IMR-90 (cell line): ENCODE results near the gene ACTRT2. TPM values are rescaled to one million over a fixed set of nuclear protein-coding genes. Genes with fewer than 3 reads are reported as not detected.

ENCODE experiments used
- ATAC-seq: fragments of 200-7000 bp; cut with Tn5 transposase; 2 replicates; pipeline ENCODE4 v1.9.1; 2020; ENCODE audit warnings: low read depth, mild to moderate bottlenecking, moderate library complexity
- BruUV-seq: library from RNA; stranded (reverse); fragments of 400-500 nt; replicated peaks from 2 replicates; lab custom pipeline; 2021; lab: Mats Ljungman, UMichigan
- CTCF ChIA-PET: fragments of 300-600 bp; formaldehyde crosslinking; extraction: SDS; loops from one replicate; lab custom pipeline; 2021; ENCODE audit warnings: antibody characterized with exemption; lab: Yijun Ruan, JAX
- POLR2A ChIA-PET: fragments of 300-600 bp; sonication (Branson Sonifier 250); formaldehyde crosslinking; loops from one replicate; lab custom pipeline; 2022; ENCODE audit warnings: antibody characterized with exemption; ENCODE audit not compliant: unreplicated experiment; lab: Charles Lee
- DNase-seq: peaks from one replicate; pipeline ENCODE4 v3.0.0; 2013
- H2AFZ ChIP-seq: replicated peaks from 2 replicates; pipeline ENCODE3; 2013; ENCODE audit warnings: low read length, mild to moderate bottlenecking; ENCODE audit not compliant: poor library complexity
- H2AK5ac ChIP-seq: 2 replicates; pipeline ENCODE4 v1.6.1; 2013; ENCODE audit warnings: low read depth, low read length, inconsistent platforms
- H2AK9ac ChIP-seq: replicated peaks from 2 replicates; pipeline ENCODE3; 2013; ENCODE audit warnings: mild to moderate bottlenecking, low read depth, low read length, moderate library complexity; ENCODE audit not compliant: poor library complexity
- H2BK120ac ChIP-seq: 2 replicates; pipeline ENCODE4 v1.6.1; 2013; ENCODE audit warnings: low read depth, low read length, inconsistent platforms
- H2BK15ac ChIP-seq: 3 replicates; pipeline ENCODE4 v1.6.1; 2013; ENCODE audit warnings: low read depth, low read length, inconsistent platforms
- H2BK20ac ChIP-seq: 2 replicates; pipeline ENCODE4 v1.6.1; 2013; ENCODE audit warnings: low read depth, mild to moderate bottlenecking, inconsistent platforms, low read length, moderate library complexity
- H2BK5ac ChIP-seq: 2 replicates; pipeline ENCODE4 v1.6.1; 2013; ENCODE audit warnings: mild to moderate bottlenecking, low read depth, low read length, inconsistent platforms; ENCODE audit not compliant: poor library complexity, severe bottlenecking
- H3K14ac ChIP-seq: replicated peaks from 2 replicates; pipeline ENCODE4 v1.6.1; 2013; ENCODE audit warnings: low read depth, low read length, inconsistent platforms
- H3K18ac ChIP-seq: 2 replicates; pipeline ENCODE4 v1.6.1; 2013; ENCODE audit warnings: low read depth, low read length, control low read depth
- H3K23ac ChIP-seq: 2 replicates; pipeline ENCODE4 v1.6.1; 2013; ENCODE audit warnings: low read depth, low read length, inconsistent platforms
- H3K27ac ChIP-seq: 2 replicates; pipeline ENCODE4 v1.5.1; 2013; ENCODE audit warnings: mild to moderate bottlenecking, control low read depth, low read length; ENCODE audit not compliant: insufficient read depth
- H3K27me3 ChIP-seq: 2 replicates; pipeline ENCODE4 v1.6.1; 2013; ENCODE audit warnings: low read length; ENCODE audit not compliant: control insufficient read depth, insufficient read depth
- H3K36me3 ChIP-seq: 2 replicates; pipeline ENCODE4 v1.6.1; 2013; ENCODE audit warnings: low read length, mixed read lengths; ENCODE audit not compliant: control insufficient read depth, insufficient read depth
- H3K4ac ChIP-seq: 2 replicates; pipeline ENCODE4 v1.6.1; 2013; ENCODE audit warnings: low read depth, low read length, inconsistent platforms
- H3K4me1 ChIP-seq: 2 replicates; pipeline ENCODE4 v1.6.1; 2013; ENCODE audit warnings: low read length, mixed read lengths; ENCODE audit not compliant: control insufficient read depth, insufficient read depth
- H3K4me2 ChIP-seq: 2 replicates; pipeline ENCODE4 v1.6.1; 2013; ENCODE audit warnings: low read depth, mild to moderate bottlenecking, control low read depth, low read length, moderate library complexity
- H3K4me3 ChIP-seq: 2 replicates; pipeline ENCODE4 v1.5.1; 2013; ENCODE audit warnings: low read depth, mild to moderate bottlenecking, control low read depth, low read length, moderate library complexity; ENCODE audit not compliant: insufficient read depth
- H3K56ac ChIP-seq: 2 replicates; pipeline ENCODE4 v1.6.1; 2013; ENCODE audit warnings: low read length, inconsistent platforms; ENCODE audit not compliant: insufficient read depth; ENCODE audit errors: extremely low read depth
- H3K79me1 ChIP-seq, 2 experiments: 2 replicates each; pipeline ENCODE4 v1.6.1; 2013; ENCODE audit warnings: low read length in 2 of 2, inconsistent platforms in 1 of 2, low read depth in 1 of 2
- H3K9ac ChIP-seq: 2 replicates; pipeline ENCODE4 v1.6.1; 2013; ENCODE audit warnings: low read depth, low read length, control low read depth
- H3K9me1 ChIP-seq: 2 replicates; pipeline ENCODE4 v1.6.1; 2013; ENCODE audit warnings: low read length, inconsistent platforms; ENCODE audit not compliant: insufficient read depth
- H3K9me3 ChIP-seq: 2 replicates; pipeline ENCODE4 v1.6.1; 2013; ENCODE audit warnings: low read length; ENCODE audit not compliant: control insufficient read depth, insufficient read depth
- H4K20me1 ChIP-seq: 2 replicates; pipeline ENCODE4 v1.6.1; 2013; ENCODE audit warnings: low read length, inconsistent platforms; ENCODE audit not compliant: insufficient read depth
- H4K5ac ChIP-seq: 2 replicates; pipeline ENCODE4 v1.6.1; 2013; ENCODE audit warnings: mild to moderate bottlenecking, low read depth, low read length, control low read depth
- H4K8ac ChIP-seq, 2 experiments: 2 replicates each; pipeline ENCODE4 v1.6.1; 2013; ENCODE audit warnings: low read depth in 2 of 2, low read length in 2 of 2, control low read depth in 1 of 2, inconsistent platforms in 1 of 2
- H4K91ac ChIP-seq: 2 replicates; pipeline ENCODE4 v1.6.1; 2013; ENCODE audit warnings: low read depth, low read length, inconsistent platforms; ENCODE audit not compliant: insufficient read depth
- BHLHE40 ChIP-seq: fragments of 150-350 bp; IDR thresholded peaks from 2 replicates; pipeline ENCODE4 v1.6.1; 2016; ENCODE audit warnings: mild to moderate bottlenecking, low read depth, low read length
- CHD1 ChIP-seq: IDR thresholded peaks from 2 replicates; pipeline ENCODE4 v1.6.1; 2012; ENCODE audit warnings: low read depth, low read length, improper control_type of control experiment
- MAFK ChIP-seq: IDR thresholded peaks from 2 replicates; pipeline ENCODE4 v1.6.1; 2012; ENCODE audit warnings: low read depth, low read length, improper control_type of control experiment
- RAD21 ChIP-seq: IDR thresholded peaks from 2 replicates; pipeline ENCODE4 v1.6.1; 2012; ENCODE audit warnings: low read length, improper control_type of control experiment
- SMC3 ChIP-seq: fragments of 150-350 bp; IDR thresholded peaks from 2 replicates; pipeline ENCODE4 v1.6.1; 2016; ENCODE audit warnings: low read depth, mild to moderate bottlenecking, antibody characterized with exemption, low read length, moderate library complexity
- WGBS, 2 experiments: methylation state at CpG; one replicate each; pipeline versions ENCODE4 v1.1.5 to v1.1.7; 2013; ENCODE audit warnings: missing lambda C conversion rate in 2 of 2; ENCODE audit not compliant: insufficient read length in 1 of 2; ENCODE audit errors: extremely low coverage in 2 of 2; 5-methylcytosine and 5-hydroxymethylcytosine counted together
- dilution Hi-C: fragments of 300-500 bp; cut with HindIII; formaldehyde crosslinking; loops from one replicate; pipeline ENCODE4 v1.14.3; 2018; ENCODE audit warnings: low sequenced_read_pairs; ENCODE audit not compliant: unreplicated experiment
- in situ Hi-C: fragments of 300-500 bp; cut with MboI; formaldehyde crosslinking; loops from 3 replicates; pipeline ENCODE4 v1.14.3; 2019; ENCODE audit warnings: low sequenced_read_pairs, inconsistent platforms, mixed read lengths
- intact Hi-C: fragments of 100-400 bp; cut with micrococcal nuclease; formaldehyde crosslinking; loops from 2 replicates; pipeline ENCODE4 v1.10.0; 2022
- polyA plus RNA-seq, 3 experiments: library from polyadenylated mRNA; depleted of rRNA; stranded (reverse); fragments of >200 nt; gene quantifications; 2 replicates each; pipeline ENCODE4 v1.2.3, GENCODE V29; 2012; ENCODE audit warnings: low replicate concordance in 1 of 3
- total RNA-seq: library from RNA; depleted of rRNA; stranded (reverse); fragments of >200 nt; gene quantifications from 2 replicates; pipeline ENCODE4 v1.2.3, GENCODE V29; 2012

ACTRT2 gene
- total and polyA plus RNA-seq, 2 of the 4 experiments (the other 2 are of a cell fraction), result not detected

DNA sequence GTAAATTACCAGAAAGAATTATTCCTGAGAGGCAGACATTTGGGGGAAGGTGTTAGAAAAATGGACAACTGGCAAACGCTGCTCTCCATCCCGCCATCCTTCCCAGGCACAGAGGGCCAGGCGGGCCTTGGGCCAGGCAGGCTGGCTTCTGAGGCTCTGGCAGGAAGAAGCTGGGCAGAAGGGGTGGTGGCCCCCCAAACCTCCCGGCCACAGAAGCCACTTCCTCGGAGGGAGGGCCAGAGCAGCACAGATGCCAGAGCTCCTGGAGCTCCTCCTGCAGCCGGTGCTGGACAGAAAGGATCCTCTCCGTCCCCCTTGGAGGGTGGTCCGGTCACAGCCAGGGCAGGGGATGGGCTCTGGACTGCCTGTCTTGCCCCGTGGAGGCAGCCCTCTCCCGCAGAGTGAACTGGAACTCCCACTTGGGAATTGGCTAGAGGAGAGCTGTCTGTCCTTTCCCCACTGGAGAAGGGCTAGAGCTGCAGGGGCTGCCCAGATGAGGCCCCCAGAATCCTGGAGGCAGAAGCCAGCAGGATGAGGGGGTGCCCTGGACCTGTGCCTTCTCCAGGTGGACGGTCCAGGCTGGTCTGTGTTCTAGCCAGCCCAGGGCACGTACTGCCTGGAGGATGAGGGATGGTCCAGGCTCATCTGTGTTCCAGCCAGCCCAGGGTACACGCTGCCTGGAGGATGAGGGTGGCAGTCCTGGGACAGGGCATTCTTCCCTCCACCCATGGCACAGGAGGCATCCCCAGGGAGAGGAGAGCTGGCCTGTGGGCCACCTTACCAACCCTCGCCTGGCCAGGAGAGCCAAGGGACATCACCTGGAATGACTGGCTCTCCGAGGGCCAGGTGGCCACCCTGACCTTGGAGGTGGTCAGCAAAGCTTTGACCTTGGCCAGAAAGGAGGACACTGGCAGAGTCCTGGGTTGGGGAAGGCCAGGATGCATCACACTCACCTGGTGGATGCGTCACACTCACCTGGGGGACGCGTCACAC, 47.4 kb upstream of the ACTRT2 start:
- Histone ChIP-seq H3K4me1 (no peaks in the 10 kb centered on the region), H2BK120ac (no peak overlapping the region), H2BK15ac (no peak overlapping the region), H3K14ac (no peak overlapping the region), H3K36me3 (no peaks in the 10 kb centered on the region), H3K4ac (no peak overlapping the region), H2BK20ac (no peak overlapping the region), H3K27me3 (no peaks in the 10 kb centered on the region), H4K8ac (no peak overlapping the region), H3K27ac (no peak overlapping the region), H3K79me1 (no peaks in the 10 kb centered on the region), H3K9me1 (no peaks in the 10 kb centered on the region), H2AK9ac (no peak overlapping the region), H3K18ac (no peak overlapping the region), H4K20me1 (no peaks in the 10 kb centered on the region), H4K5ac (no peak overlapping the region), H3K9ac (no peak overlapping the region), H3K56ac (no peak overlapping the region), H4K91ac (no peak overlapping the region), H2AFZ (no peak overlapping the region), H2BK5ac (no peak overlapping the region), H3K23ac (no peak overlapping the region), H3K4me2 (no peak overlapping the region), H2AK5ac (no peak overlapping the region), H3K4me3 (no peak overlapping the region), H3K9me3 (peaks cover 66% of the 10 kb centered on the region)
- no TSS peak for BruUV-seq
- TF ChIP-seq RAD21, result no peak
- no peak for TF ChIP-seq MAFK
- no peak for TF ChIP-seq CHD1
- no peak for TF ChIP-seq BHLHE40
- TF ChIP-seq SMC3, result no peak
- no peak for ATAC-seq
- no peak for DNase-seq
- intact Hi-C loops (no loop called here), dilution Hi-C loops (no loop called here), in situ Hi-C loops (no loop called here)
- ChIA-PET CTCF (no interaction called here), POLR2A (no interaction called here)
- WGBS, 2 experiments, result 32% methylated on average over 5 of the region's 18 CpGs; no CpG with 5 or more reads in 1 of the 2 experiments
